Spinal cord (tissue), 10 donors: ENCODE results near the gene AKAP6. TPM values are rescaled to one million over a fixed set of nuclear protein-coding genes. Genes with fewer than 3 reads are reported as not detected.

Experiments
- DNase-seq, 6 donors: peaks; one replicate each; pipeline versions ENCODE4 v3.0.0 to v3.0.0-alpha.2; 2013 to 2015; ENCODE audit warnings: low spot score in 6 of 6, low read depth in 4 of 6
- H3K27ac ChIP-seq: one replicate; pipeline ENCODE4 v1.5.1; 2013; ENCODE audit warnings: low read depth, low read length, control low read depth
- H3K27me3 ChIP-seq: one replicate; pipeline ENCODE4 v1.6.1; 2013; ENCODE audit warnings: low read length; ENCODE audit not compliant: control insufficient read depth, insufficient read depth
- H3K36me3 ChIP-seq: one replicate; pipeline ENCODE4 v1.6.1; 2013; ENCODE audit warnings: low read length; ENCODE audit not compliant: control insufficient read depth, insufficient read depth
- H3K4me1 ChIP-seq: one replicate; pipeline ENCODE4 v1.6.1; 2013; ENCODE audit warnings: low read length; ENCODE audit not compliant: control insufficient read depth, insufficient read depth
- H3K4me3 ChIP-seq: one replicate; pipeline ENCODE4 v1.5.1; 2013; ENCODE audit warnings: low read depth, low read length, control low read depth
- H3K9me3 ChIP-seq: one replicate; pipeline ENCODE4 v1.6.1; 2013; ENCODE audit warnings: low read length; ENCODE audit not compliant: control insufficient read depth, insufficient read depth
- WGBS: methylation state at CpG from one replicate; pipeline ENCODE4 v1.1.5; 2013; ENCODE audit warnings: missing lambda C conversion rate; ENCODE audit not compliant: insufficient coverage; 5-methylcytosine and 5-hydroxymethylcytosine counted together
- polyA plus RNA-seq, 2 donors: library from polyadenylated mRNA; unstranded; fragments of 120-200 nt; gene quantifications; one replicate each; pipeline ENCODE4 v1.2.1, GENCODE V29; 2013; ENCODE audit not compliant: insufficient read length in 2 of 2
- total RNA-seq, 2 donors: library from RNA; depleted of rRNA in 1 of 2; stranded (reverse); fragments of 120-200 nt in 1 of 2; fragments of >200 nt in 1 of 2; gene quantifications; one replicate each; pipeline versions ENCODE4 v1.2.3 to v1.2.4, GENCODE V29; 2013 to 2014
- donor health status: healthy.

AKAP6 gene
- total and polyA plus RNA-seq, 4 donors = 42.6 to 126 (median 78.7) TPM

GRCh38 chr14:32307881-32308582 lies 21.1 kb upstream of the AKAP6 start:
- H3K4me1 ChIP-seq = no peaks in the 10 kb centered on the region
- H3K36me3 ChIP-seq = no peaks in the 10 kb centered on the region
- no peak overlapping the region for H3K4me3 ChIP-seq
- DNase-seq = no peak
- no peaks in the 10 kb centered on the region for H3K27me3 ChIP-seq
- no peak overlapping the region for H3K27ac ChIP-seq
- WGBS = 67% methylated on average over 1 of the region's 3 CpGs
- H3K9me3 ChIP-seq = no peaks in the 10 kb centered on the region

GRCh38 chr14:32310876-32311275 lies 18.2 kb upstream of the AKAP6 start:
- DNase-seq = no peak
- H3K4me1 ChIP-seq = no peaks in the 10 kb centered on the region
- H3K4me3 ChIP-seq = no peak overlapping the region

GRCh38 chr14:32311294-32312009 lies 17.6 kb upstream of the AKAP6 start:
- H3K4me1 ChIP-seq = no peaks in the 10 kb centered on the region
- no peaks in the 10 kb centered on the region for H3K27me3 ChIP-seq
- no peaks in the 10 kb centered on the region for H3K36me3 ChIP-seq
- no peak overlapping the region for H3K4me3 ChIP-seq
- H3K9me3 ChIP-seq = no peaks in the 10 kb centered on the region
- H3K27ac ChIP-seq = no peak overlapping the region
- no CpG with 5 or more reads among the region's 3 CpGs for WGBS
- no peak for DNase-seq

More at GRCh38 chr14:32310876-32311275, 18.2 kb upstream of the AKAP6 start:
- no peak overlapping the region for H3K27ac ChIP-seq
- H3K27me3 ChIP-seq = no peaks in the 10 kb centered on the region
- no peaks in the 10 kb centered on the region for H3K36me3 ChIP-seq
- H3K9me3 ChIP-seq = no peaks in the 10 kb centered on the region

- no peak for DNase-seq
- 67% methylated on average over 1 of the region's 4 CpGs for WGBS
- Histone ChIP-seq H3K36me3 (no peaks in the 10 kb centered on the region), H3K27me3 (no peaks in the 10 kb centered on the region), H3K9me3 (no peaks in the 10 kb centered on the region), H3K4me1 (no peaks in the 10 kb centered on the region), H3K4me3 (no peak overlapping the region), H3K27ac (no peak overlapping the region)
Observed at GRCh38 chr14:32312010-32312331, 17.1 kb upstream of the AKAP6 start.

GRCh38 chr14:32313844-32314376 lies 15.2 kb upstream of the AKAP6 start:
- no peak for DNase-seq
- Histone ChIP-seq H3K27me3 (no peaks in the 10 kb centered on the region), H3K4me1 (no peaks in the 10 kb centered on the region), H3K4me3 (no peak overlapping the region), H3K27ac (no peak overlapping the region), H3K9me3 (no peaks in the 10 kb centered on the region), H3K36me3 (no peaks in the 10 kb centered on the region)
- 51% methylated on average over 4 of the region's 5 CpGs for WGBS

GRCh38 chr14:32318087-32318795 lies 10.9 kb upstream of the AKAP6 start:
- 98% methylated on average over 3 of the region's 7 CpGs for WGBS
- no peaks in the 10 kb centered on the region for H3K4me1 ChIP-seq
- no peak overlapping the region for H3K27ac ChIP-seq
- no peak overlapping the region for H3K4me3 ChIP-seq
- H3K27me3 ChIP-seq = no peaks in the 10 kb centered on the region
- no peaks in the 10 kb centered on the region for H3K36me3 ChIP-seq
- peak in 1 of 6 donors; percentile 70 for DNase-seq
- H3K9me3 ChIP-seq = no peaks in the 10 kb centered on the region

GRCh38 chr14:32319368-32320049 lies 9.6 kb upstream of the AKAP6 start:
- Histone ChIP-seq H3K27ac (no peak overlapping the region), H3K4me3 (no peak overlapping the region), H3K36me3 (no peaks in the 10 kb centered on the region), H3K4me1 (no peaks in the 10 kb centered on the region), H3K27me3 (no peaks in the 10 kb centered on the region), H3K9me3 (no peaks in the 10 kb centered on the region)
- DNase-seq = no peak

- no peaks in the 10 kb centered on the region for H3K9me3 ChIP-seq
- no CpG with 5 or more reads among the region's 1 CpG for WGBS
- H3K27ac ChIP-seq = no peak overlapping the region
Observed at GRCh38 chr14:32324601-32325000, 4.5 kb upstream of the AKAP6 start.

GRCh38 chr14:32327255-32327961 lies 1.7 kb upstream of the AKAP6 start:
- Histone ChIP-seq H3K4me1 (no peaks in the 10 kb centered on the region), H3K36me3 (no peaks in the 10 kb centered on the region), H3K27me3 (no peaks in the 10 kb centered on the region), H3K27ac (no peak overlapping the region), H3K4me3 (no peak overlapping the region), H3K9me3 (no peaks in the 10 kb centered on the region)
- 55% methylated on average over 2 of the region's 2 CpGs for WGBS
- DNase-seq = no peak

More at GRCh38 chr14:32324601-32325000, 4.5 kb upstream of the AKAP6 start:
- no peak overlapping the region for H3K4me3 ChIP-seq
- H3K4me1 ChIP-seq = no peaks in the 10 kb centered on the region
- no peak for DNase-seq
- no peaks in the 10 kb centered on the region for H3K36me3 ChIP-seq
- H3K27me3 ChIP-seq = no peaks in the 10 kb centered on the region
